GM12878 (cell line): Measurements from ENCODE around the gene USE1. TPM values are rescaled to one million over a fixed set of nuclear protein-coding genes. Genes with fewer than 3 reads are reported as not detected.
A peak's percentile ranks its signal among the peaks of the same experiment; 100 is the strongest.

Experiments used
- ATAC-seq: fragments of 200-7000 bp; cut with Tn5 transposase; 3 replicates; pipeline ENCODE4 v1.9.1; 2020; ENCODE audit warnings: mild to moderate bottlenecking, moderate library complexity
- BruUV-seq: library from RNA; stranded (reverse); fragments of 400-500 nt; replicated peaks from 2 replicates; lab custom pipeline; 2021; lab: Mats Ljungman, UMichigan
- CTCF ChIA-PET: fragments of 300-600 bp; sonication (Branson Sonifier 250); formaldehyde crosslinking; extraction: SDS; loops from one replicate; lab custom pipeline; 2021; ENCODE audit warnings: inconsistent platforms; lab: Yijun Ruan, JAX
- POLR2A ChIA-PET: fragments of 350-600 bp; formaldehyde crosslinking; extraction: SDS; loops from one replicate; lab custom pipeline; 2021; ENCODE audit warnings: inconsistent platforms; lab: Charles Lee
- RAD21 ChIA-PET: fragments of 300-600 bp; sonication (Branson Sonifier 250); formaldehyde crosslinking; loops from one replicate; lab custom pipeline; 2023; ENCODE audit warnings: antibody characterized with exemption; ENCODE audit not compliant: unreplicated experiment; lab: Charles Lee
- SMC1A ChIA-PET: fragments of 300-600 bp; sonication (Branson Sonifier 250); formaldehyde crosslinking; loops from one replicate; lab custom pipeline; 2023; ENCODE audit not compliant: unreplicated experiment, uncharacterized antibody; lab: Charles Lee
- DNase-seq: peaks from one replicate; pipeline ENCODE4 v3.0.0-alpha.2; 2011; ENCODE audit warnings: low read depth, low spot score
- FAIRE-seq: peaks from 3 replicates; lab custom pipeline; 2011; peaks lifted over from hg19 to GRCh38; lab: Jason Lieb, UNC
- H2AFZ ChIP-seq: 2 replicates; pipeline ENCODE4 v1.6.0; 2011; ENCODE audit warnings: low read depth, low read length, control low read depth; ENCODE audit not compliant: control insufficient read depth
- H3K27ac ChIP-seq: 2 replicates; pipeline ENCODE4 v1.5.1; 2011; ENCODE audit warnings: control low read depth; ENCODE audit not compliant: control insufficient read depth, insufficient read depth
- H3K27me3 ChIP-seq, 2 experiments: replicated peaks in 1 of 2; 2 replicates each; pipeline versions ENCODE4 v1.6.0 to v1.6.1; 2011; ENCODE audit warnings: low read length in 1 of 2; ENCODE audit not compliant: control insufficient read depth in 2 of 2, insufficient read depth in 2 of 2
- H3K36me3 ChIP-seq, 2 experiments: 2 replicates each; pipeline ENCODE4 v1.5.1; 2011; ENCODE audit warnings: low read length in 1 of 2; ENCODE audit not compliant: control insufficient read depth in 2 of 2, insufficient read depth in 2 of 2
- H3K4me1 ChIP-seq: 2 replicates; pipeline ENCODE4 v1.6.1; 2011; ENCODE audit warnings: mild to moderate bottlenecking, low read length, moderate library complexity, mixed read lengths; ENCODE audit not compliant: control insufficient read depth, insufficient read depth
- H3K4me2 ChIP-seq: 2 replicates; pipeline ENCODE4 v1.6.0; 2011; ENCODE audit warnings: control low read depth; ENCODE audit not compliant: control insufficient read depth, insufficient read depth
- H3K4me3 ChIP-seq: fragments of 200-600 bp; sonication (generic); 2 replicates; pipeline ENCODE4 v1.5.1; 2016
- H3K79me2 ChIP-seq: 2 replicates; pipeline ENCODE4 v1.6.0; 2011; ENCODE audit warnings: low read length; ENCODE audit not compliant: control insufficient read depth, insufficient read depth
- H3K9ac ChIP-seq: 2 replicates; pipeline ENCODE4 v1.8.0; 2011; ENCODE audit warnings: low read length, control low read depth, mixed read lengths; ENCODE audit not compliant: control insufficient read depth, insufficient read depth
- H3K9me3 ChIP-seq: replicated peaks from 3 replicates; pipeline ENCODE4 v1.5.1; 2011; ENCODE audit warnings: mild to moderate bottlenecking, low read length; ENCODE audit not compliant: control insufficient read depth, insufficient read depth
- H4K20me1 ChIP-seq: 2 replicates; pipeline ENCODE4 v1.6.0; 2011; ENCODE audit not compliant: control insufficient read depth, insufficient read depth
- ASH2L ChIP-seq: fragments of 300-600, 200-600 bp; sonication (generic); IDR thresholded peaks from 2 replicates; pipeline ENCODE4 v1.6.1; 2017; ENCODE audit warnings: low read depth, mild to moderate bottlenecking, borderline replicate concordance
- BMI1 ChIP-seq: fragments of 450-650 bp; IDR thresholded peaks from 2 replicates; pipeline ENCODE4 v1.6.1; 2016; ENCODE audit warnings: mild to moderate bottlenecking, moderate library complexity, borderline replicate concordance
- BRCA1 ChIP-seq: IDR thresholded peaks from 2 replicates; pipeline ENCODE4 v1.6.1; 2011; ENCODE audit warnings: low read depth, low read length, improper control_type of control experiment
- HDGF ChIP-seq: fragments of 450-650 bp; IDR thresholded peaks from 2 replicates; pipeline ENCODE4 v1.6.1; 2016; ENCODE audit warnings: antibody characterized with exemption
- IKZF1 ChIP-seq: fragments of 450-650 bp; conservative IDR thresholded peaks from 2 replicates; pipeline ENCODE4 v1.6.1; 2017; ENCODE audit warnings: antibody characterized with exemption, mild to moderate bottlenecking
- WGBS: methylation state at CpG from one replicate; pipeline ENCODE4 v1.1.6; 2016; ENCODE audit warnings: low lambda C conversion rate; ENCODE audit not compliant: insufficient replicate concordance, insufficient coverage; ENCODE audit errors: missing lambda C conversion rate; 5-methylcytosine and 5-hydroxymethylcytosine counted together
- in situ Hi-C: fragments of 300-500 bp; cut with MboI; formaldehyde crosslinking; loops from 9 replicates; pipeline ENCODE4 v1.14.3; 2018; ENCODE audit warnings: mixed read lengths
- intact Hi-C: fragments of 100-400 bp; cut with micrococcal nuclease; formaldehyde crosslinking; loops from one replicate; pipeline ENCODE4 v1.14.2; 2022; ENCODE audit not compliant: unreplicated experiment
- polyA plus RNA-seq, 11 experiments: library from polyadenylated mRNA; depleted of rRNA in 4 of 11; unstranded in 6 of 11; stranded (reverse) in 5 of 11; fragments of >200 nt; fragmentation: Nextera tagmentation in 4 of 11; fragmentation: Illumina TruSeq in 1 of 11; extraction: Ambion mirVana in 4 of 11; extraction: Trizol in 1 of 11; gene quantifications; 1 replicate in 1 of 11; 2 replicates in 10 of 11; pipeline versions ENCODE4 v1.2.1 to v1.2.3, GENCODE V29; 2011 to 2016; ENCODE audit warnings: inconsistent platforms in 2 of 11, missing spikeins in 2 of 11, low read depth in 1 of 11
- total RNA-seq, 4 experiments: library from RNA; depleted of rRNA in 3 of 4; stranded (reverse); fragments of >200 nt in 3 of 4; fragmentation: Illumina TruSeq in 1 of 4; extraction: Trizol in 1 of 4; gene quantifications; 2 replicates each; pipeline versions ENCODE4 v1.2.1 to v1.2.3, GENCODE V29; 2013 to 2021
- TF ChIP-seq, protein P1 (sequence below): IDR thresholded peaks from 2 replicates; pipeline ENCODE4 v1.6.1; 2012; ENCODE audit warnings: improper control_type of control experiment, low read depth, low read length; ENCODE audit not compliant: insufficient replicate concordance
- TF ChIP-seq, protein P2 (sequence below): fragments of 450-650 bp; IDR thresholded peaks from 2 replicates; pipeline ENCODE4 v1.6.1; 2014; ENCODE audit warnings: mild to moderate bottlenecking

Gene USE1
- total and polyA plus RNA-seq, 10 of the 15 experiments (the other 5 are each of a cell fraction or from before 2014, with no cell fraction given), result 9.7 to 24.0 (median 16.1) TPM

DNA sequence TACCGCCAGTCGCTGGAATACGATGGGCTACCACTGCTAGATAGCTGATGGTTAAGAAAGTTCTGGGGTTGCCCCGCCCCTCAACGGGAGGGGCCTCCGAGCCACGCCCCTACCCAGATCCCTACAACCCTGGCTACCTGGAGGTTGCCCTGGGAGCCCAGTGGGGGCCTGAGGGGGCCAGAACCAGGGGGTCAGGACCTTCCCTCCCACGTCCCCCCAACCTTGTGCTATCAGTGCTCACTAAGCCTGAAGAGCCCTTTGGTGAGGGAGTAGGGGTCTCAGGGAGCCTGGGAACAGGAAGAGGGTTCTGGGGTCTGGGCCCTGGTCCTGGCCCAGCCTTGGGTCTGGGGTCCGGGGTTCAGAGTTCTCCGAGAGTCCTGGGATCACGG, 19.7 kb downstream of the USE1 start:
- peak overlapping the region; percentile 89 for H3K4me3 ChIP-seq
- H3K4me2 ChIP-seq, result peak overlapping the region; percentile 98
- BruUV-seq, result no TSS peak
- peaks cover 10% of the 10 kb centered on the region for H3K79me2 ChIP-seq
- SMC1A ChIA-PET, result interaction anchor here (0.7 to 1.8 kb wide), 7 partner anchors 8 to 167 kb away, joined by 3 to 8 read pairs (median 3); partner anchors contain the start of genes BABAM1 and OCEL1
- H2AFZ ChIP-seq, result peak overlapping the region; percentile 90
- POLR2A ChIA-PET, result interaction anchor here (0.6 to 3.3 kb wide), 10 partner anchors 9 to 584 kb away, joined by 3 to 31 read pairs (median 4); partner anchors contain the start of genes NR2F6, OCEL1 and USE1
- CTCF ChIA-PET, result interaction anchor here (0.6 to 3.9 kb wide), 13 partner anchors 9 to 166 kb away, joined by 3 to 24 read pairs (median 5); partner anchors contain the start of genes OCEL1, USE1 and USHBP1
- H3K27ac ChIP-seq, result peak overlapping the region; percentile 45
- H3K9me3 ChIP-seq, result no peaks in the 10 kb centered on the region
- ATAC-seq (peak; percentile 90), DNase-seq (no peak), FAIRE-seq (peak; percentile 66)
- WGBS, result 2% methylated on average over 11 of the region's 11 CpGs
- 0 out of 2 replicates have a peak, but pooled peaks have one; percentile 58 for TF ChIP-seq HDGF
- no peak for TF ChIP-seq BMI1
- intact Hi-C loops, result loop anchor here (2.0 kb wide), 1 partner anchor 160 kb away; the partner anchor contains the start of genes HAUS8 and MYO9B
- RAD21 ChIA-PET, result interaction anchor here (0.5 to 3.1 kb wide), 14 partner anchors 9 to 514 kb away, joined by 3 to 21 read pairs (median 4); partner anchors contain the start of genes BABAM1, HAUS8, OCEL1 and USE1
- no peaks in the 10 kb centered on the region for H3K27me3 ChIP-seq
- 0 out of 2 replicates have a peak, but pooled peaks cover 4% of the 10 kb centered on the region for H3K4me1 ChIP-seq
- in situ Hi-C loops, result no loop called here
- no peaks in the 10 kb centered on the region; a peak in 1 of 4 replicates for H3K36me3 ChIP-seq
- H3K9ac ChIP-seq, result peak overlapping the region; percentile 77
- no peaks in the 10 kb centered on the region for H4K20me1 ChIP-seq

DNA sequence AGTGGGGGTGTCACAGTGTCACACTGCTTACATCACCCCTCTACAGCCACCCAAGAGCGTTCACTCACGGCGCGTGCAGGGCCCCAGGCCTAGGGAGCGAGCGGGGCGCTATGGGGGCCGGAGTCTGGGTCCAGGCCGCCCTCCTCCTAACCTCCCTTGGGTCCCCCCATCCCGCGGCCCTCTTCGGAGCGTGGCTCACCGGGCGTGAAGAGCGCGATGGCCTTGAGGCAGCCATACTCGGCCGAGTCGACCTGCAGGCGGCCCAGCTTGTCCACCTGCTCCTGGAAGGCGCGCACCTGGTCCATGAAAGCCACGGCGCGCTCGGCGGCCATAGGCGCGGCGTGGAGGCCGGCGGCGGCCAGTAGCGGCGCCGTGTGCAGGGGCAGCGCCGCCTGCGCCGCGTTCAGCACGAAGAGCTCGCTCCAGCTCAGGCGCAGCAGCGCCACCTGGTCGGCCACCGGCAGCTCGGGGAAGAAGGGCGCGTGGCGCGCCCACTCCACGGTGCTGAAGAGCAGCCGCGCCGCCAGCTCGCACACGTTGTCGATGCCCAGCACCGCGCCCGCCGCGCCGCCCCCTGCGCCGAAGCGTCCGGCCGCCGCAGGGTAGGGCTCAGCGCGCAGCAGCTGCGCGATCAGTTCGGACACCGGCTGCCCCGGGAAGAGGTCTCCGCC, 20.3 kb downstream of the USE1 start:
- Histone ChIP-seq H3K4me3 (peak overlapping the region; percentile 89), H3K79me2 (peaks cover 10% of the 10 kb centered on the region), H3K27ac (peak overlapping the region; percentile 45), H3K4me1 (0 out of 2 replicates have a peak, but pooled peaks cover 4% of the 10 kb centered on the region), H3K36me3 (peaks cover 0 to 1% of the 10 kb centered on the region in 2 experiments; a peak in 1 of 4 replicates), H3K9me3 (no peaks in the 10 kb centered on the region), H3K27me3 (no peaks in the 10 kb centered on the region), H3K4me2 (peak overlapping the region; percentile 98), H3K9ac (peak overlapping the region; percentile 77), H4K20me1 (no peaks in the 10 kb centered on the region), H2AFZ (peak overlapping the region; percentile 90)
- intact Hi-C loops (loop anchor here (2.0 kb wide), 1 partner anchor 161 kb away; the partner anchor contains the start of genes HAUS8 and MYO9B), in situ Hi-C loops (no loop called here)
- ChIA-PET POLR2A (interaction anchor here (0.6 to 3.3 kb wide), 9 partner anchors 9 to 1119 kb away, joined by 3 to 31 read pairs (median 4); partner anchors contain the start of genes ANKLE1, MRPL34, NR2F6 and OCEL1), RAD21 (interaction anchor here (0.6 to 3.1 kb wide), 11 partner anchors 9 to 168 kb away, joined by 3 to 21 read pairs (median 5); partner anchors contain the start of genes BABAM1, HAUS8, OCEL1 and USE1), CTCF (interaction anchor here (0.6 to 3.9 kb wide), 15 partner anchors 8 to 519 kb away, joined by 3 to 24 read pairs (median 4); partner anchors contain the start of genes OCEL1, USE1 and USHBP1), SMC1A (interaction anchor here (0.7 to 1.8 kb wide), 7 partner anchors 7 to 164 kb away, joined by 3 to 8 read pairs (median 3); partner anchors contain the start of genes BABAM1 and USE1)
- FAIRE-seq, result no peak
- peak; percentile 93 for ATAC-seq
- DNase-seq, result no peak
- BruUV-seq, result no TSS peak
- WGBS, result under 1% methylated on average over 57 of the region's 80 CpGs
- TF ChIP-seq IKZF1 (peak; percentile 78), ASH2L (no peak), BRCA1 (no peak)
- TF ChIP-seq, protein P1, sequence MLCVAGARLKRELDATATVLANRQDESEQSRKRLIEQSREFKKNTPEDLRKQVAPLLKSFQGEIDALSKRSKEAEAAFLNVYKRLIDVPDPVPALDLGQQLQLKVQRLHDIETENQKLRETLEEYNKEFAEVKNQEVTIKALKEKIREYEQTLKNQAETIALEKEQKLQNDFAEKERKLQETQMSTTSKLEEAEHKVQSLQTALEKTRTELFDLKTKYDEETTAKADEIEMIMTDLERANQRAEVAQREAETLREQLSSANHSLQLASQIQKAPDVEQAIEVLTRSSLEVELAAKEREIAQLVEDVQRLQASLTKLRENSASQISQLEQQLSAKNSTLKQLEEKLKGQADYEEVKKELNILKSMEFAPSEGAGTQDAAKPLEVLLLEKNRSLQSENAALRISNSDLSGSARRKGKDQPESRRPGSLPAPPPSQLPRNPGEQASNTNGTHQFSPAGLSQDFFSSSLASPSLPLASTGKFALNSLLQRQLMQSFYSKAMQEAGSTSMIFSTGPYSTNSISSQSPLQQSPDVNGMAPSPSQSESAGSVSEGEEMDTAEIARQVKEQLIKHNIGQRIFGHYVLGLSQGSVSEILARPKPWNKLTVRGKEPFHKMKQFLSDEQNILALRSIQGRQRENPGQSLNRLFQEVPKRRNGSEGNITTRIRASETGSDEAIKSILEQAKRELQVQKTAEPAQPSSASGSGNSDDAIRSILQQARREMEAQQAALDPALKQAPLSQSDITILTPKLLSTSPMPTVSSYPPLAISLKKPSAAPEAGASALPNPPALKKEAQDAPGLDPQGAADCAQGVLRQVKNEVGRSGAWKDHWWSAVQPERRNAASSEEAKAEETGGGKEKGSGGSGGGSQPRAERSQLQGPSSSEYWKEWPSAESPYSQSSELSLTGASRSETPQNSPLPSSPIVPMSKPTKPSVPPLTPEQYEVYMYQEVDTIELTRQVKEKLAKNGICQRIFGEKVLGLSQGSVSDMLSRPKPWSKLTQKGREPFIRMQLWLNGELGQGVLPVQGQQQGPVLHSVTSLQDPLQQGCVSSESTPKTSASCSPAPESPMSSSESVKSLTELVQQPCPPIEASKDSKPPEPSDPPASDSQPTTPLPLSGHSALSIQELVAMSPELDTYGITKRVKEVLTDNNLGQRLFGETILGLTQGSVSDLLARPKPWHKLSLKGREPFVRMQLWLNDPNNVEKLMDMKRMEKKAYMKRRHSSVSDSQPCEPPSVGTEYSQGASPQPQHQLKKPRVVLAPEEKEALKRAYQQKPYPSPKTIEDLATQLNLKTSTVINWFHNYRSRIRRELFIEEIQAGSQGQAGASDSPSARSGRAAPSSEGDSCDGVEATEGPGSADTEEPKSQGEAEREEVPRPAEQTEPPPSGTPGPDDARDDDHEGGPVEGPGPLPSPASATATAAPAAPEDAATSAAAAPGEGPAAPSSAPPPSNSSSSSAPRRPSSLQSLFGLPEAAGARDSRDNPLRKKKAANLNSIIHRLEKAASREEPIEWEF, result no peak
- TF ChIP-seq, protein P2, sequence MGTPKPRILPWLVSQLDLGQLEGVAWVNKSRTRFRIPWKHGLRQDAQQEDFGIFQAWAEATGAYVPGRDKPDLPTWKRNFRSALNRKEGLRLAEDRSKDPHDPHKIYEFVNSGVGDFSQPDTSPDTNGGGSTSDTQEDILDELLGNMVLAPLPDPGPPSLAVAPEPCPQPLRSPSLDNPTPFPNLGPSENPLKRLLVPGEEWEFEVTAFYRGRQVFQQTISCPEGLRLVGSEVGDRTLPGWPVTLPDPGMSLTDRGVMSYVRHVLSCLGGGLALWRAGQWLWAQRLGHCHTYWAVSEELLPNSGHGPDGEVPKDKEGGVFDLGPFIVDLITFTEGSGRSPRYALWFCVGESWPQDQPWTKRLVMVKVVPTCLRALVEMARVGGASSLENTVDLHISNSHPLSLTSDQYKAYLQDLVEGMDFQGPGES, result no peak
